ENCODE data around the gene CEP44.

The CEP44 gene

GRCh38 chr4:174365018-174365587 lies 81.4 kb downstream of the CEP44 start:
- H3K36me3 ChIP-seq (ENCODE audit: control insufficient read depth in 1 of 2, insufficient read depth in 2 of 2, low read length in 2 of 2): no peaks in the 10 kb centered on the region
- no peak overlapping the region for H3K4me3 ChIP-seq (ENCODE audit: low read depth, low read length)
- no peak overlapping the region for H4K12ac ChIP-seq (ENCODE audit: low read depth, low read length)
- H3K9me3 ChIP-seq (ENCODE audit: insufficient read depth, low read depth, low read length): no peaks in the 10 kb centered on the region
- no peaks in the 10 kb centered on the region for H3K4me1 ChIP-seq (ENCODE audit: control insufficient read depth in 1 of 2, insufficient read depth in 2 of 2, low read length in 2 of 2)
- H2AK5ac ChIP-seq (ENCODE audit: low read length): no peak overlapping the region
- H2BK120ac ChIP-seq (ENCODE audit: insufficient read depth, low read length, poor library complexity): no peak overlapping the region
- DNase-seq: peak; percentile 13 to 66
- no peaks in the 10 kb centered on the region for H3K27me3 ChIP-seq (ENCODE audit: insufficient read depth, low read length)
- H4K8ac ChIP-seq (ENCODE audit: low read depth, low read length): no peak overlapping the region
- no peak overlapping the region for H4K91ac ChIP-seq (ENCODE audit: low read depth, low read length)
- no CpG with 5 or more reads among the region's 2 CpGs for WGBS (ENCODE audit: extremely low coverage, insufficient coverage, insufficient read length)
- no peak overlapping the region for H3K9ac ChIP-seq (ENCODE audit: low read length)
- H3K18ac ChIP-seq (ENCODE audit: low read length): no peak overlapping the region
- no peak overlapping the region for H3K4ac ChIP-seq (ENCODE audit: low read depth, low read length)
- no peaks in the 10 kb centered on the region for H3K79me1 ChIP-seq (ENCODE audit: low read length)
- no peak overlapping the region for H2BK12ac ChIP-seq (ENCODE audit: low read length)
- no peak overlapping the region for H3K4me2 ChIP-seq (ENCODE audit: low read length)
- no peak overlapping the region for H3K27ac ChIP-seq (ENCODE audit: low read depth, low read length)
- no peaks in the 10 kb centered on the region for H3K79me2 ChIP-seq (ENCODE audit: control insufficient read depth, insufficient read depth, low read length, poor library complexity)
- no peak overlapping the region for H3K14ac ChIP-seq (ENCODE audit: low read length)
- H2BK5ac ChIP-seq (ENCODE audit: low read depth, low read length, poor library complexity): no peak overlapping the region
- H3K23ac ChIP-seq (ENCODE audit: low read length): no peak overlapping the region
- no peak overlapping the region for H2AFZ ChIP-seq (ENCODE audit: insufficient read depth, low read length, poor library complexity)

- no peak overlapping the region for H3K23ac ChIP-seq (ENCODE audit: low read length)
- H3K4ac ChIP-seq (ENCODE audit: low read depth, low read length): no peak overlapping the region
- no peak overlapping the region for H2AFZ ChIP-seq (ENCODE audit: insufficient read depth, low read length, poor library complexity)
- WGBS (ENCODE audit: extremely low coverage, insufficient coverage, insufficient read length): no CpG with 5 or more reads among the region's 2 CpGs
- H2AK5ac ChIP-seq (ENCODE audit: low read length): no peak overlapping the region
- no peaks in the 10 kb centered on the region for H3K4me1 ChIP-seq (ENCODE audit: control insufficient read depth in 1 of 2, insufficient read depth in 2 of 2, low read length in 2 of 2)
- H3K14ac ChIP-seq (ENCODE audit: low read length): no peak overlapping the region
- no peak overlapping the region for H4K91ac ChIP-seq (ENCODE audit: low read depth, low read length)
- H3K27me3 ChIP-seq (ENCODE audit: insufficient read depth, low read length): no peaks in the 10 kb centered on the region
- H3K9ac ChIP-seq (ENCODE audit: low read length): no peak overlapping the region
- H2BK5ac ChIP-seq (ENCODE audit: low read depth, low read length, poor library complexity): no peak overlapping the region
- no peak overlapping the region for H2BK12ac ChIP-seq (ENCODE audit: low read length)
- H3K27ac ChIP-seq (ENCODE audit: low read depth, low read length): no peak overlapping the region
- H3K4me2 ChIP-seq (ENCODE audit: low read length): no peak overlapping the region
- H3K79me1 ChIP-seq (ENCODE audit: low read length): no peaks in the 10 kb centered on the region
- H3K4me3 ChIP-seq (ENCODE audit: low read depth, low read length): no peak overlapping the region
- no peak overlapping the region for H3K18ac ChIP-seq (ENCODE audit: low read length)
- no peaks in the 10 kb centered on the region for H3K9me3 ChIP-seq (ENCODE audit: insufficient read depth, low read depth, low read length)
- no peak overlapping the region for H2BK120ac ChIP-seq (ENCODE audit: insufficient read depth, low read length, poor library complexity)
- H4K12ac ChIP-seq (ENCODE audit: low read depth, low read length): no peak overlapping the region
- H4K8ac ChIP-seq (ENCODE audit: low read depth, low read length): no peak overlapping the region
- DNase-seq: peak in 1 of 2 donors; percentile 27
- no peaks in the 10 kb centered on the region for H3K36me3 ChIP-seq (ENCODE audit: control insufficient read depth in 1 of 2, insufficient read depth in 2 of 2, low read length in 2 of 2)
- H3K79me2 ChIP-seq (ENCODE audit: control insufficient read depth, insufficient read depth, low read length, poor library complexity): no peaks in the 10 kb centered on the region
Observed at GRCh38 chr4:174369985-174370384, 86.3 kb downstream of the CEP44 start.

- Histone ChIP-seq H2AFZ (ENCODE audit: insufficient read depth, low read length, poor library complexity) (no peak overlapping the region), H3K9me3 (ENCODE audit: insufficient read depth, low read depth, low read length) (no peaks in the 10 kb centered on the region), H4K12ac (ENCODE audit: low read depth, low read length) (no peak overlapping the region), H3K9ac (ENCODE audit: low read length) (no peak overlapping the region), H2BK120ac (ENCODE audit: insufficient read depth, low read length, poor library complexity) (no peak overlapping the region), H3K27ac (ENCODE audit: low read depth, low read length) (no peak overlapping the region), H3K4me3 (ENCODE audit: low read depth, low read length) (no peak overlapping the region), H3K4me1 (ENCODE audit: control insufficient read depth in 1 of 2, insufficient read depth in 2 of 2, low read length in 2 of 2) (peaks cover 0 to 2% of the 10 kb centered on the region in 2 experiments), H3K4ac (ENCODE audit: low read depth, low read length) (no peak overlapping the region), H3K23ac (ENCODE audit: low read length) (no peak overlapping the region), H4K91ac (ENCODE audit: low read depth, low read length) (no peak overlapping the region), H2AK5ac (ENCODE audit: low read length) (no peak overlapping the region), H3K14ac (ENCODE audit: low read length) (no peak overlapping the region), H3K79me2 (ENCODE audit: control insufficient read depth, insufficient read depth, low read length, poor library complexity) (no peaks in the 10 kb centered on the region), H2BK12ac (ENCODE audit: low read length) (no peak overlapping the region), H3K4me2 (ENCODE audit: low read length) (no peak overlapping the region), H3K18ac (ENCODE audit: low read length) (no peak overlapping the region), H3K79me1 (ENCODE audit: low read length) (peaks cover 2% of the 10 kb centered on the region), H4K8ac (ENCODE audit: low read depth, low read length) (no peak overlapping the region), H3K27me3 (ENCODE audit: insufficient read depth, low read length) (no peaks in the 10 kb centered on the region), H3K36me3 (ENCODE audit: control insufficient read depth in 1 of 2, insufficient read depth in 2 of 2, low read length in 2 of 2) (no peaks in the 10 kb centered on the region), H2BK5ac (ENCODE audit: low read depth, low read length, poor library complexity) (no peak overlapping the region)
- no peak for DNase-seq
- WGBS (ENCODE audit: extremely low coverage, insufficient coverage, insufficient read length): no CpG with 5 or more reads among the region's 1 CpG
Observed at GRCh38 chr4:174373821-174374220, 90.1 kb downstream of the CEP44 start.

- no peak overlapping the region for H4K91ac ChIP-seq (ENCODE audit: low read depth, low read length)
- H3K9me3 ChIP-seq (ENCODE audit: insufficient read depth, low read depth, low read length): no peaks in the 10 kb centered on the region
- peaks cover 2 to 4% of the 10 kb centered on the region in 2 experiments for H3K4me1 ChIP-seq (ENCODE audit: control insufficient read depth in 1 of 2, insufficient read depth in 2 of 2, low read length in 2 of 2)
- no peak overlapping the region for H3K23ac ChIP-seq (ENCODE audit: low read length)
- H4K8ac ChIP-seq (ENCODE audit: low read depth, low read length): no peak overlapping the region
- no peak overlapping the region for H4K12ac ChIP-seq (ENCODE audit: low read depth, low read length)
- H2BK12ac ChIP-seq (ENCODE audit: low read length): peak overlapping the region; percentile 28
- H2AFZ ChIP-seq (ENCODE audit: insufficient read depth, low read length, poor library complexity): no peak overlapping the region
- H3K9ac ChIP-seq (ENCODE audit: low read length): no peak overlapping the region
- peak overlapping the region; percentile 34 for H3K14ac ChIP-seq (ENCODE audit: low read length)
- no peaks in the 10 kb centered on the region for H3K36me3 ChIP-seq (ENCODE audit: control insufficient read depth in 1 of 2, insufficient read depth in 2 of 2, low read length in 2 of 2)
- H2AK5ac ChIP-seq (ENCODE audit: low read length): no peak overlapping the region
- H2BK5ac ChIP-seq (ENCODE audit: low read depth, low read length, poor library complexity): no peak overlapping the region
- no peak overlapping the region for H3K4ac ChIP-seq (ENCODE audit: low read depth, low read length)
- no peak overlapping the region for H3K4me2 ChIP-seq (ENCODE audit: low read length)
- H3K4me3 ChIP-seq (ENCODE audit: low read depth, low read length): no peak overlapping the region
- H3K27ac ChIP-seq (ENCODE audit: low read depth, low read length): no peak overlapping the region
- peak; percentile 86 to 87 for DNase-seq
- no peaks in the 10 kb centered on the region for H3K27me3 ChIP-seq (ENCODE audit: insufficient read depth, low read length)
- H2BK120ac ChIP-seq (ENCODE audit: insufficient read depth, low read length, poor library complexity): peak overlapping the region; percentile 17
- no CpG with 5 or more reads among the region's 8 CpGs for WGBS (ENCODE audit: extremely low coverage, insufficient coverage, insufficient read length)
- H3K79me2 ChIP-seq (ENCODE audit: control insufficient read depth, insufficient read depth, low read length, poor library complexity): no peaks in the 10 kb centered on the region
- H3K18ac ChIP-seq (ENCODE audit: low read length): no peak overlapping the region
- peaks cover 2% of the 10 kb centered on the region for H3K79me1 ChIP-seq (ENCODE audit: low read length)
Observed at GRCh38 chr4:174375422-174375821, 91.7 kb downstream of the CEP44 start.

Measured in trophoblast cell (in vitro differentiated cells and primary cell).